ENCODE results near the gene TMEM200A.

The TMEM200A gene

GRCh38 chr6:130379223-130379622, 13.4 kb downstream of the TMEM200A start:
- no peak for DNase-seq

GRCh38 chr6:130381012-130381411, 15.2 kb downstream of the TMEM200A start:
- DNase-seq = no peak

GRCh38 chr6:130381459-130382380, 15.9 kb downstream of the TMEM200A start:
- DNase-seq = no peak

- peak; percentile 34 for DNase-seq
These were observed 17.2 kb downstream of the TMEM200A start for GRCh38 chr6:130382872-130383490.

GRCh38 chr6:130385064-130385695, 19.4 kb downstream of the TMEM200A start:
- DNase-seq = no peak

GRCh38 chr6:130389142-130389541, 23.3 kb downstream of the TMEM200A start:
- DNase-seq = no peak

- no peak for DNase-seq
These were observed 25.1 kb downstream of the TMEM200A start for GRCh38 chr6:130390890-130391289.

GRCh38 chr6:130393306-130393705, 27.5 kb downstream of the TMEM200A start:
- DNase-seq = no peak

GRCh38 chr6:130394246-130394645, 28.4 kb downstream of the TMEM200A start:
- DNase-seq = no peak

GRCh38 chr6:130395164-130395563, 29.3 kb downstream of the TMEM200A start:
- no peak for DNase-seq

- DNase-seq = no peak
These were observed 30.9 kb downstream of the TMEM200A start for GRCh38 chr6:130396722-130397121.

- DNase-seq = no peak
These were observed 39.7 kb downstream of the TMEM200A start for GRCh38 chr6:130405549-130405948.

GRCh38 chr6:130407032-130407431, 41.2 kb downstream of the TMEM200A start:
- DNase-seq = no peak

- DNase-seq = no peak
These were observed 43.7 kb downstream of the TMEM200A start for GRCh38 chr6:130409418-130410100.

GRCh38 chr6:130411481-130411880, 45.7 kb downstream of the TMEM200A start:
- no peak for DNase-seq

GRCh38 chr6:130412556-130413290, 46.9 kb downstream of the TMEM200A start:
- no peak for DNase-seq

GRCh38 chr6:130417951-130418350, 52.1 kb downstream of the TMEM200A start:
- DNase-seq = no peak

GRCh38 chr6:130420911-130421310, 55.1 kb downstream of the TMEM200A start:
- DNase-seq = no peak

GRCh38 chr6:130421585-130421984, 55.8 kb downstream of the TMEM200A start:
- DNase-seq = no peak

- DNase-seq = no peak
These were observed 57.2 kb downstream of the TMEM200A start for GRCh38 chr6:130423044-130423443.

GRCh38 chr6:130424710-130425109, 58.9 kb downstream of the TMEM200A start:
- peak; percentile 12 for DNase-seq

- DNase-seq = no peak
These were observed 59.7 kb downstream of the TMEM200A start for GRCh38 chr6:130425537-130425936.

All from retina (tissue), 1 donor.